Tibial artery (tissue), 4 donors: Measurements from ENCODE around the gene RABGAP1L.

Source experiments
- DNase-seq, 2 donors: peaks; one replicate each; pipeline ENCODE4 v3.0.0-alpha.2; 2019
- H3K27ac ChIP-seq, 2 donors: fragments of 200-600 bp; sonication (generic) in 1 of 2; 1 replicate in 1 of 2; 2 replicates in 1 of 2; pipeline ENCODE4 v1.5.1; 2018 to 2019; ENCODE audit warnings: mild to moderate bottlenecking in 1 of 2
- H3K27me3 ChIP-seq, 2 donors: fragments of 200-600 bp; sonication (generic) in 1 of 2; one replicate each; pipeline versions ENCODE4 v1.5.1 to v1.6.0; 2016 to 2019
- H3K36me3 ChIP-seq, 3 donors: fragments of 200-600 bp; sonication (generic) in 2 of 3; one replicate each; pipeline ENCODE4 v1.5.1; 2016 to 2019; ENCODE audit warnings: mild to moderate bottlenecking in 2 of 3
- H3K4me1 ChIP-seq, 4 donors: fragments of 200-600 bp; sonication (generic) in 2 of 4; 1 replicate in 3 of 4; 2 replicates in 1 of 4; pipeline ENCODE4 v1.5.1; 2016 to 2019
- H3K4me3 ChIP-seq, 2 donors: fragments of 200-600 bp; sonication (generic) in 1 of 2; 1 replicate in 1 of 2; 2 replicates in 1 of 2; pipeline ENCODE4 v1.5.1; 2018 to 2019; ENCODE audit warnings: mild to moderate bottlenecking in 2 of 2
- H3K9me3 ChIP-seq, 3 donors: fragments of 200-600 bp; sonication (generic) in 1 of 3; one replicate each; pipeline ENCODE4 v1.5.1; 2016 to 2019
- CTCF ChIP-seq, 2 experiments: fragments of 200-600 bp in 1 of 2; fragments of 450-650 bp in 1 of 2; IDR thresholded peaks; one replicate each; pipeline ENCODE4 v1.5.1; 2017 to 2019; ENCODE audit warnings: antibody characterized with exemption in 2 of 2, mild to moderate bottlenecking in 1 of 2, moderate library complexity in 1 of 2
- intact Hi-C: fragments of 100-400 bp; cut with DNase I; formaldehyde crosslinking; loops from one replicate; pipeline ENCODE4 v1.15.0; 2023; ENCODE audit warnings: low total_unique reads

RABGAP1L gene

DNA sequence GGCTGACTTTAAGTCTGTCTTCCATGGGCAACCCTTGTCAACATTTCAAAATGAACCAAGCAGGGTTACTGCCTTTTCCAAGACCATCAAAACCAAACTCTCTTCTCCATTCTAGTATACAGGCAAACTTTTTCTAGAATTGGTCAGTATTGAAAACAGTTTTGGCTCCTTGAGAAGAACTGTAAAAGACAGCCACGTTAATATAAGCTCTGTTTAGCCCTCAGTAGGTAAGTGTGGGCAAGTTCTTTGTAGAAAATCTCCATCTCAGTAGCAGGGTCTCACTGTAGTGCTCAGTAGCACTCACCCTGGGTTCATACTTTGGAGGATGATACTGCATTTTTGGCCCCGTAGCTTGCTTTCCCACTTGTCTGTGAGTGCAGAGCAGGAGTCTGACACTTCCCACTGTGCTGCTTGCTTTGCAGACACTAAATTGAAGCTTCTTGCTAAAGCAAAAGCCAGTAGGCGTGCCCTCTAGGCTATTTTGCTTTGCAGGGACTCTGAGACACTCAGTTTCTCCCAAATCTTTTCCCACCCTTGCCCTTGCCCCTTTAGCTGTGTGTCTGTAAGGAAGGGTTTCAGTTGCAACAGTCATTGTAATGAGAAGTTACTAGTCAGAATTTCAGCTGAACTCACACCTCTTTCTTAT, 806.2 kb downstream of the RABGAP1L start:
- no peaks in the 10 kb centered on the region for H3K27me3 ChIP-seq
- no peak for DNase-seq

DNA sequence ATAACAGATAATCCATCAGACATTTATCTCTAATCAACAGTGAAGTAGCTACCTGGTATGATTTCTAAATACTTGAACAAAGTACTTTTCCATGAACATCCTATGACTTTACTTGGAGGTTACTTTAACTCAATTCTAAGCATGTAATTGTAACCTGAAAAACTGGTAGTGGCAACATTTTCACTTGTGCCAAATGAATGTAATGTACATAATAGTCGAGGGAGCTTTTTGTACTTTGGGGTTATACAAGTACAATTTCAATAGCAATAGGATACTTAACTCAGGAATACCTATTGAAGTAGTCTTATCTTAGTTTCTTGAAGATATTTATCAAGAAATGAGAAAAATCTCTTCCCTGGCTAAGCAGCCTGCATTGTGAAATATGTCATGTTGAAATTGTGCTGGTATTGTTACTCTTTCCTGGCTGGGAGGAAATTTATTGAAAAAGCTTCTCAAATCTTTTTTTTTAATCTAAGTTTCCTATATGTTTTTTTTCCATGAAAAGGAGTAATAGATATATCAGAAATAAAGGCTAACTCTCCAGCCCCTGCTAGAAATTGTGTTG, 806.8 kb downstream of the RABGAP1L start:
- Histone ChIP-seq H3K4me1 (peaks cover 0 to 76% (median 40%) of the 10 kb centered on the region in 4 donors), H3K27me3 (no peaks in the 10 kb centered on the region), H3K36me3 (no peaks in the 10 kb centered on the region), H3K9me3 (no peaks in the 10 kb centered on the region), H3K27ac (peak overlapping the region; percentile 68 to 75), H3K4me3 (no peak overlapping the region)
- no peak for DNase-seq
- TF ChIP-seq CTCF (IDR thresholded peaks at IDR 0.05): no peak
- intact Hi-C loops: no loop called here

More for the DNA sequence above, 806.2 kb downstream of the RABGAP1L start:
- Histone ChIP-seq H3K4me1 (peaks cover 0 to 76% (median 40%) of the 10 kb centered on the region in 4 donors), H3K4me3 (peak overlapping the region; percentile 2 to 6), H3K27ac (peak overlapping the region; percentile 68 to 75), H3K9me3 (no peaks in the 10 kb centered on the region), H3K36me3 (no peaks in the 10 kb centered on the region)
- intact Hi-C loops: no loop called here
- TF ChIP-seq CTCF (IDR thresholded peaks at IDR 0.05): no peak

GRCh38 chr1:174967845-174968705, 808.8 kb downstream of the RABGAP1L start:
- no peak for TF ChIP-seq CTCF (IDR thresholded peaks at IDR 0.05)
- H3K36me3 ChIP-seq: no peaks in the 10 kb centered on the region
- DNase-seq: no peak
- H3K9me3 ChIP-seq: no peaks in the 10 kb centered on the region
- H3K27ac ChIP-seq: peak overlapping the region; percentile 68 to 75
- no peak overlapping the region for H3K4me3 ChIP-seq
- H3K27me3 ChIP-seq: no peaks in the 10 kb centered on the region
- intact Hi-C loops: no loop called here
- peaks cover 0 to 71% (median 39%) of the 10 kb centered on the region in 4 donors for H3K4me1 ChIP-seq

GRCh38 chr1:174968750-174969244, 809.5 kb downstream of the RABGAP1L start:
- Histone ChIP-seq H3K36me3 (no peaks in the 10 kb centered on the region), H3K4me1 (peaks cover 0 to 64% (median 34%) of the 10 kb centered on the region in 4 donors), H3K27me3 (no peaks in the 10 kb centered on the region), H3K27ac (peak overlapping the region; percentile 69 to 75), H3K4me3 (no peak overlapping the region), H3K9me3 (no peaks in the 10 kb centered on the region)
- DNase-seq: no peak
- intact Hi-C loops: no loop called here
- TF ChIP-seq CTCF (IDR thresholded peaks at IDR 0.05): no peak

DNA sequence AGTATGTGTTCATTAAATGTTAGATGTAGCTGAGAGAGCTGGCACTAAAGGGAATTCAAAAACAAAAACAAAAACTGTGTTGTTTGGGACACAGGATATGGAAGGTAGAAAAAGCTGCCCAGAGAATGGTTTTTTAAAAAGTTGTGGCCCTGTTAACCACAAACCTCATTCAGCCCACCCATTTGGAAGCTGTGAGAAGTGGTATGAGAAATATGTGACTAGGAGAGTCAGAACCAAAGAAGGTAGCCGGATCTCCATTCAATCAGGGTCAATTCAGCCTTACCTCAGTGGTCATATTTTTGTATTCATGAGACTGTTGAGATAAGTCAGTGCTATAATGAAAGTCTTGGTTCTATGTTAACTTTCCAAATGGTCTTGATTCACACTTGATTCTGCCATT, 810.7 kb downstream of the RABGAP1L start:
- no peaks in the 10 kb centered on the region for H3K27me3 ChIP-seq
- intact Hi-C loops: no loop called here

More for the DNA sequence above, 810.7 kb downstream of the RABGAP1L start:
- no peak for DNase-seq
- Histone ChIP-seq H3K4me3 (no peak overlapping the region), H3K36me3 (peaks cover 0 to 5% (median 3%) of the 10 kb centered on the region in 3 donors), H3K27ac (no peak overlapping the region), H3K9me3 (no peaks in the 10 kb centered on the region), H3K4me1 (peaks cover 0 to 52% (median 26%) of the 10 kb centered on the region in 4 donors)
- TF ChIP-seq CTCF (IDR thresholded peaks at IDR 0.05): no peak
